Uterus (tissue), 2 donors: ENCODE measurements around the gene EYA3.

Experiments
- CTCF ChIP-seq, 4 experiments: fragments of 200-600 bp in 2 of 4; fragments of 450-650 bp in 2 of 4; sonication (generic) in 2 of 4; IDR thresholded peaks; one replicate each; pipeline ENCODE4 v1.5.1; 2016 to 2019; ENCODE audit warnings: antibody characterized with exemption in 4 of 4, mild to moderate bottlenecking in 2 of 4, moderate library complexity in 1 of 4
- POLR2A ChIP-seq, 2 donors: fragments of 450-650 bp; IDR thresholded peaks; one replicate each; pipeline ENCODE4 v1.6.1; 2016; ENCODE audit warnings: antibody characterized with exemption in 2 of 2, mild to moderate bottlenecking in 1 of 2, moderate library complexity in 1 of 2

GRCh38 chr1:28123461-28123961 lies 35.1 kb upstream of the EYA3 start:
- TF ChIP-seq CTCF (IDR thresholded peaks at IDR 0.05) (no peak), POLR2A (IDR thresholded peaks at IDR 0.05) (no peak)
